Vagina (tissue), 2 donors: ENCODE measurements around the gene PRICKLE1.

Experiments
- CTCF ChIP-seq, 3 experiments: fragments of 450-650 bp in 2 of 3; fragments of 200-600 bp in 1 of 3; sonication (generic) in 1 of 3; IDR thresholded peaks; one replicate each; pipeline ENCODE4 v1.5.1; 2017 to 2019; ENCODE audit warnings: antibody characterized with exemption in 3 of 3, mild to moderate bottlenecking in 2 of 3, moderate library complexity in 2 of 3
- POLR2A ChIP-seq, 2 donors: fragments of 450-650 bp; IDR thresholded peaks; one replicate each; pipeline ENCODE4 v1.6.1; 2017; ENCODE audit warnings: antibody characterized with exemption in 2 of 2, mild to moderate bottlenecking in 2 of 2, moderate library complexity in 2 of 2

GRCh38 chr12:42496886-42497285 is 92.7 kb downstream of the PRICKLE1 start:
- no peak for TF ChIP-seq CTCF (IDR thresholded peaks at IDR 0.05)
- TF ChIP-seq POLR2A (IDR thresholded peaks at IDR 0.05): no peak
